GM10266 (cell line): ENCODE results near the gene SCGB3A1.

Experiments used
- DNase-seq: peaks from one replicate; pipeline ENCODE4 v3.0.0; 2012; ENCODE audit errors: extremely low spot score
- TF ChIP-seq, protein P1 (sequence below): IDR thresholded peaks from 2 replicates; pipeline ENCODE4 v1.5.1; 2012; ENCODE audit warnings: mild to moderate bottlenecking, low read depth; ENCODE audit not compliant: control insufficient read depth, insufficient read depth; ENCODE audit errors: missing control alignments

Gene SCGB3A1

GRCh38 chr5:180599590-180599914 is 8.3 kb upstream of the SCGB3A1 start:
- peak; percentile 19 for DNase-seq
- TF ChIP-seq, protein P1, sequence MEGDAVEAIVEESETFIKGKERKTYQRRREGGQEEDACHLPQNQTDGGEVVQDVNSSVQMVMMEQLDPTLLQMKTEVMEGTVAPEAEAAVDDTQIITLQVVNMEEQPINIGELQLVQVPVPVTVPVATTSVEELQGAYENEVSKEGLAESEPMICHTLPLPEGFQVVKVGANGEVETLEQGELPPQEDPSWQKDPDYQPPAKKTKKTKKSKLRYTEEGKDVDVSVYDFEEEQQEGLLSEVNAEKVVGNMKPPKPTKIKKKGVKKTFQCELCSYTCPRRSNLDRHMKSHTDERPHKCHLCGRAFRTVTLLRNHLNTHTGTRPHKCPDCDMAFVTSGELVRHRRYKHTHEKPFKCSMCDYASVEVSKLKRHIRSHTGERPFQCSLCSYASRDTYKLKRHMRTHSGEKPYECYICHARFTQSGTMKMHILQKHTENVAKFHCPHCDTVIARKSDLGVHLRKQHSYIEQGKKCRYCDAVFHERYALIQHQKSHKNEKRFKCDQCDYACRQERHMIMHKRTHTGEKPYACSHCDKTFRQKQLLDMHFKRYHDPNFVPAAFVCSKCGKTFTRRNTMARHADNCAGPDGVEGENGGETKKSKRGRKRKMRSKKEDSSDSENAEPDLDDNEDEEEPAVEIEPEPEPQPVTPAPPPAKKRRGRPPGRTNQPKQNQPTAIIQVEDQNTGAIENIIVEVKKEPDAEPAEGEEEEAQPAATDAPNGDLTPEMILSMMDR = no peak

- DNase-seq = peak; percentile 7
- TF ChIP-seq, protein P1 = no peak
These were observed 7.7 kb upstream of the SCGB3A1 start for GRCh38 chr5:180598797-180599589.

DNA sequence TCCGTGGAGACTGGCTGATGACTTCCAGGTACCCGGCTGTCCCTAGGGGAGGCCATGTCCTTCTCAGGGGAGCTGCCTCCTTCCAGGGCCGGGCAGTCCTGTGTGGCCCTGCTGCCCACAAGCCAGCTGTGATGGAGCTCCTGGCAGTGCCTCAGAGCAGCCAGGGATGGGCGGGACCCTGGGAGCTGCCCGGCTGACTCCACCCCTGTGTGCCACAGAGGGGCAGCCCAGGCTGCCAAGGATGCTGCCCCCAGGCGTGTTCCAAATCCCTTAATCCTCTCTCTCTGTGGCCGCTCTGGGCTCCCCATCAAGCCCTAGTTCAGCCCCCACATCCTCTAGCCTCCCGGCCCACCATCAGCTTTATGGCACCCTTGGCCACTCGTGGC is 7.0 kb upstream of the SCGB3A1 start:
- DNase-seq = peak; percentile 13
- TF ChIP-seq, protein P1 = no peak

DNA sequence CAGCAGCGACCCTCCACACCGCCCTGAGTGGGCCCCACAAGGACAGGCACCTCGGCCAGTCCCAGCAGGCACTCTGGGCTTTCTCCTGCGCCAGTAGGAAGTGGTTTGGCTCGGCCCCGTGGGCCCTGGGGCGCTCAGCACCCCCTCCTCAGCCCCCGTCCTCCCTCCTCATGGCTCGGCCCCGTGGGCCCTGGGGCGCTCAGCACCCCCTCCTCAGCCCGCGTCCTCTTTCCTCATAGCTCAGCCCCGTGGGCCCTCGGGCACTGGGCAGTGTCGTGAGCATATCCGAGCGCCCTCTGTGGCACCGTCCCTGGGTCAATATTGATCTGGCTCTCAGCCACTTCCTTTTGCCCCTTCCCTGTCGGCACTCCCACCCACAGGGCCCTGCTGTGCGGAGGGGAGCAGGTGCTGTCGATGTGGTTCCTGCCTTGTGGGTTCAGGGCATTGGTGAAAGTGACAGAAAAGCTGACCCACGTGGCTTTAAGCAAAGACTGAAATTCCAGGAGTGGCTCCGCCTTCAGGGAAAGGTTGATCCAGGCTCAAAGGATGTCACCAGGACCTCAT is 5.5 kb upstream of the SCGB3A1 start:
- TF ChIP-seq, protein P1 = no peak
- DNase-seq = no peak

DNA sequence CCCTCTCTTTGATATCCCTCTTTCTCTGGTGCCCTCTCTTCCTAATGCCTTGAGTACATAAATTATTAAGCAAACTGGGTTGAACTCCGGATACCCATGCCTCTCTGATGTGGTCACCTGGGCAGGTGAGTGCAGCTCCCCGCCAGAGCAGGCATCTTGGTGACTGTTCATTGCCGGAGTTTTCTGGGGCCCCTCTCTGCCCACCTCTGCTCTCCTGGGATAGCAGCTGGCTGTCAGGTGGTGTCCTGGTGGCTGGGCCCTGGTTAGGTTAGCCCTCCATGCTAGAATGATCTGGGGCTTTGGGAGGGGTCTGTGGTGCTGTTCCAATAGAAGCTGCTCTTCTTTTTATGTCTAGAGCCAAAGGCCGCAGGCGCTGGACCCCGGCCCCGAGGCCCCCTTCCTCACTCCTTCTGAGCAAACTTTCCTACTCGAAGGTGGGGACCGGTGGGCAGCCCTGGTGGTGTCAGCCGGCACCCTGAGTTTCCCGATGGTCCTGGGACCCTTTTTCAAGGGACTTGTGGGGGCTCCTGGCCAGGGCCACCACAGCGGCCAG is 4.9 kb upstream of the SCGB3A1 start:
- no peak for DNase-seq
- TF ChIP-seq, protein P1 = no peak

- TF ChIP-seq, protein P1 = no peak
- peak; percentile 12 for DNase-seq
These were observed 4.2 kb upstream of the SCGB3A1 start for GRCh38 chr5:180595381-180596114.
